HG02763 (cell line): Measurements from ENCODE around the gene SLIT3.
"Not testable (repeated sequence)": the region's sequence is repeated elsewhere in the genome, so short reads cannot be mapped to it uniquely, and the experiment has no call there.

ENCODE experiments used
- ATAC-seq: cut with Tn5 transposase; IDR thresholded peaks from one replicate; pipeline ENCODE4 v1.9.1; 2021; ENCODE audit warnings: mild to moderate bottlenecking, moderate library complexity; ENCODE audit not compliant: unreplicated experiment

Gene SLIT3

DNA sequence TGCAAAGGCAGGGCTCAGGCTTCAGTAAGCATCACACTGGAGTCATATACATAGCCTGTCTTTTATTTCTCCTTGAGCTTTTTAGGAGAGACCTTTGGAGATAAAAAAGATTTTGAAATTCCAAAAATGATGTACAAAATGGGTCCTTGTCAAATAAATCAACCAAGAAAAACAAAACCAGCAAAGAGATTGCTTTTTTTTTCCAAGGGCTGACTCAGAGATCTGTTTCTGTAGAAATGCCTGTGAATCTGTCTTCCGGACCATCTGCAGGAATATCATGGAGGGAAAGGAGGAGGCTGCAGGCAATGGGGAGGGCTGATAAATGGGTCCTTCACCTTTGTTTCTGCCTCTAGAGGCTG lies 77.4 kb downstream of the SLIT3 start:
- no peak for ATAC-seq

- ATAC-seq = no peak
Observed at GRCh38 chr5:169222934-169223594, 77.9 kb downstream of the SLIT3 start.

DNA sequence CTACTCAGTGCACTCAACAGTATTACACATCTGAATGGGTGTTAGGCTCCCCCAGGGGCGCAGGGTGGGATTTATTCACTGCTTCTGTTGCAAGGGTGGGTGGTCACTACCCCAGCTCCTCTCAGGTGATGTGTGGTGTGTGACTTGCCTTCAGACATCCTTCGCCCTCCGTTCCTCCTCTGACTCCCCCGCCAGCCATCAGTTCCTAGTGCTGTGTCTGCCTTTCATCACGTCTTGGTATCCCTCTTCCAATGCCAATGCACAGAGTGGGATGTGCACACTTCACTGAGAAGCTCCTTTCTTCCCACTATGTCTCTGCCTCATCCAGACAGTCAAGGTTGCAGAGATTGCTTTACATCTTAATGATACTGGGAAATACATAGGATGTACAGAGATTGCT lies 79.4 kb downstream of the SLIT3 start:
- ATAC-seq = no peak

DNA sequence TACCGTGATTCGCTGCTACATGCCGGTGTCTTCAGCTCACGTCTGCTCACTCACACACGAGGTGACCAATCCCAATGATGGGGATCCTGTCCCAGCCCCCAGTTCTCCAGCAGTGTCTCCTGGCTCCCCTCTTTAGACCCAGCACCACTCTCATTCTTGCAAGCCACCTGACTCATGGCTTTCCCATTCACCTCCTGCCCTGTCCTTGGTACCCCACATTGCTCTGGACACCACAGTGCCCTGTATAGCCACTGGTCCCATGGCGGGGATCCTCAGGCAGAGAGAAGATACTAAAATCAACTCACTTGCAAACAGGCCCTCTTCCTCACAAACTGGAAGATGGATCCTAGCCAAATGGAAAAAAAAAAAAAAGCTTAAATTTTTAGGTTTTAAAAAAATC lies 81.0 kb downstream of the SLIT3 start:
- no peak for ATAC-seq

GRCh38 chr5:169219351-169219750 lies 81.6 kb downstream of the SLIT3 start:
- no peak for ATAC-seq

- ATAC-seq = no peak
Observed at GRCh38 chr5:169218861-169219260, 82.1 kb downstream of the SLIT3 start.

GRCh38 chr5:169218176-169218575 lies 82.8 kb downstream of the SLIT3 start:
- ATAC-seq = no peak

DNA sequence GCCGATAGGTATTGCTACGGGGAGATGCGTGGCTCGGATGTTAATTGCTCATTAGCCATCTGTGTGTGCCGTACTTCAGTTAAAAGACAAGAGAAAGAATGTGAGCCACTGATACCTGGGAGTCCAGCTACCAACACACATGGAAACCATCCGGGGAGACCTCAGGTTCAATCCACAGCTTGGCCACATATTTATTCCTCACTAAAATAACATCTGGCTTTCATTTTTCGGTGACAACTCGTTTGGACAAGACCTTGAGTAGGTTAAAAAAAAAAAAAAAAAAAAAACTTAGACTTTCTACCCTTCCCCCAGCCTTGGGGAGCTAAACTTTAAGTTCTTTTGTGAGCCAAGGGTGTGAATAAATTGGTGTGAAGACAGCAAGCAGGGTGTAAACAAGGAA lies 84.1 kb downstream of the SLIT3 start:
- ATAC-seq = no peak

DNA sequence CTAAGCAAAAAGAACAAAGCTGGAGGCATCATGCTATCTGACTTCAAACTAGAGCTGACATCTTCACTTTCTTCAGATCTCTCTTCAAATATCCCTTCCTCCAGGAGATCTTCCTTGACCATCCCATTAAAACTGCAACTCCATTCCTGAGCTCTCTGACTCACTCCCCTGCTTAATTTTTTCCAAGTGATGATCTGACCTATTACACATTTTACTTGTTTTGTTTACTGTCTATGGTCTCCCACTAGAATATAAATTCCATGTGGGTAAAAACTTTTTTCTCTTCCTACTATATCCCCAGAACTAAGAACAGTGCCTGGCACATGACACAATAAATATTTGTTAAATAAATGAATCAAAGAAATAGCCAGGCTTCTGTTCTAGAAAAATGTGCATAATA lies 87.5 kb downstream of the SLIT3 start:
- ATAC-seq = no peak

DNA sequence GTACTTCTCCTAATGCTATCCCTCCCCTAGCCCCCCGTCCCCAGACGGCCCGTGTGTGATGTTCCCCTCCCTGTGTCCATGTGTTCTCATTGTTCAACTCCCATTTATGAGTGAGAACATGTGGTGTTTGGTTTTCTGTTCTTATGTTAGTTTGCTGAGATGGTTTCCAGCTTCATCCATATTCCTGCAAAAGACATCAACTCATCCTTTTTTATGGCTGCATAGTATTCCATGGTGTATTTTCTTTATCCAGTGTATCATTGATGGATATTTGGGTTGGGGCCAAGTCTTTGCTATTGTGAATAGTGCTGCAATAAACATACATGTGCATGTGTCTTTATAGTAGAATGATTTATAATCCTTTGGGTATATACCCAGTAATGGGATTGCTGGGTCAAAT lies 89.2 kb downstream of the SLIT3 start:
- not testable (repeated sequence) for ATAC-seq

DNA sequence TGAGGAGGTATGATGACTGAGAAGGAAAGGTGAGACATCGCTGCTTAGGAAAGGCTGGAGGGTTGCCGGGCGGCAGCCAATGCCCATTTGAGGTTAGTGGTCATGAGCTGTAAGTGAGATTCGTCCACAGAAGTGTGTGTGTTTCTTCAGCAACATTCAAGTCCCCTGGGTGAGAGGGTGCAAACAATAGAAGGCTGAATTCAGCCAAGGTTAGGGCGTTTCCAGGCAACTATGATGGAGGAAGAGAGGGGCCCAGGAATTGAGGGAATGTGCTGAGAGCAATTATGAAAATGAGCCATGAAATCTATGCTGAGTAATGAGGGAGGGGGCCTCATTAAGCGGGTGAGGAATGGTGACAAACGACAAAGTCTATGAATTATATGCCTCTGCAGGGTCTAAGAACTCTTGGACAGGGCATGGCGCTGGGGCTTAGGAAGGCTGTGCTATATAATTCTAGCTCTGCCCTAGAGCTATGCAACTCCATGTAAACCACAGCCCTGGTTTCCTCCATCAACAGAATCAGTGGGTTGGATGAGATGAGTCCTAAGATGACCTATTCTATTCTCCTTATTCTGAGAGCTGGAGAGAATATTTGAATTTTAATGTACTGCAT lies 96.0 kb downstream of the SLIT3 start:
- ATAC-seq = no peak

DNA sequence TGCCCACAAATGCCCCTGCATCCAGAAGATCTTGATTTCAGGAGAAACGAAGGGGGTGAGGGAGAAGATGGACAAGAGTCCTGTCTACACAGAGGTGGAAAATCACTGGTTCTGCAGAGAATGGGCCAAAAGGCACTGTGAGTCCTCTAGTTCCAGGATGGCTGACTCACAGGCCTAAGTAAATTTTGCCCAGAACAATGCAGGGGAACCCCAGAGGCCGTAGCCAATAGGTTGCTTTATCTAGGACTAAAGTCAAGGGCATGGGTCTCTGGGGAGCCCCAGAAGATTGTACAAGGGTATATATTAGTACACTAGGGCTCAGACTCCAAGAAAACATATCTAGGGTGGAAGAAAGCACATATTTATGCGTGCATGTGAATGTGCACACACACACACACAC lies 98.0 kb downstream of the SLIT3 start:
- ATAC-seq = no peak

DNA sequence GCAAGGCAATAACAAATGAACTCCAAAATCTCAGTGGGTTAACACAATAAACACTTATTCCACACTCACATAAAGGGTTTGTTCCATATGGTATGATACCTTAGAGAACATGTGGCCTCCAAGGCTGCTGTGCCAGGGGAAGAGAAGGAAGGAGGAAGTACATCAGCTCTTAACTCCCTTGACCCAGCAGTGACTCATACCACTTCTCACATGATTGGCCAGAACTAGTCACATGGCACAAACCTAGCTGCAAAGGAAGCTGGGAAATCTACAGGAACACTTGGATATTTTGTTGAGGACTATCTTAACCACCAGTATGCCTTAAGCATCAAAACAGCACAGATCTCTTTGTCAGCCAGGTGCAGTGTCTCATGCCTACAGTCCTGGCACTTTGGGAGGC lies 99.3 kb downstream of the SLIT3 start:
- no peak for ATAC-seq

- no peak for ATAC-seq
Observed at GRCh38 chr5:169200125-169200778, 100.7 kb downstream of the SLIT3 start.

GRCh38 chr5:169197343-169197742 lies 103.6 kb downstream of the SLIT3 start:
- no peak for ATAC-seq

DNA sequence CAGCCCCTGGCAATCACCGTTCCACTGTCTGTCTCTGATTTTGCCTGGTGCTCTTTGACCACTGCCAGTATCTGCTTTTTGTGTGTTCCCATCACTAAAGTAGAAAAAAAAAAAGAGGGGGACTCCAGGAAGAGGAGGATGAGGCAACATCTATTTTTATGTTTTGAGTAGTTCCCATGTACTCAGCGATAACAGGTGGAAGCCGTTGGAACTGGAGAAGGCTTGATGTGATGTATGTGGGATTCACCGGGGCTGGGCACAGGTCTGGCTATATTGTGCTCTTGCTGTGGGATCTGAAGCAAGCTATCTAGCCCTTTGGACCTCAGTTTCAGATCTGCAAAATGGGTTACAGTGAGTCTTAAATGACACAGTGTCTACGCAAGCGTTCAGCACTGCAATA lies 104.9 kb downstream of the SLIT3 start:
- ATAC-seq = no peak

- ATAC-seq = no peak
Observed at GRCh38 chr5:169195601-169196000, 105.3 kb downstream of the SLIT3 start.

DNA sequence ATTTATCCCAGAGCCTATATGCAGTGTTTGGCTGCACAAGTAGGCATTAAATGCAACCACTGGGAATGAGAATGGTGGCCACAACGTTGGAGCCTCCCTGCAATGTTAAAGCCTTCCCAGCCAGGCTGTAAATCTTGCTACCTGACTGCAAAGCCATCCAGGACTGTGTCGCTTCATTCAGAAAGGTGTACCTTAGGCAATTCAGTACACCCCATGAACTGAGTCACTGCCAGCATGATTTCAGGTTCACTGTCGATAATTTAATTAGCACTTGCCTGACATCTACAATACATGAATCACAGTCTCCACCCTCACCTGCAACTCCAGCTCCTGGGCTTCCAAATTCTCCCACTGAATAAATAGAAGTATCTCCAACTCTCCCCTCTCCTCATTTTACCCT lies 108.4 kb downstream of the SLIT3 start:
- ATAC-seq = no peak

- no peak for ATAC-seq
Observed at GRCh38 chr5:169190849-169191248, 110.1 kb downstream of the SLIT3 start.

GRCh38 chr5:169185626-169186025 lies 115.3 kb downstream of the SLIT3 start:
- ATAC-seq = no peak

GRCh38 chr5:169183576-169183975 lies 117.4 kb downstream of the SLIT3 start:
- no peak for ATAC-seq

DNA sequence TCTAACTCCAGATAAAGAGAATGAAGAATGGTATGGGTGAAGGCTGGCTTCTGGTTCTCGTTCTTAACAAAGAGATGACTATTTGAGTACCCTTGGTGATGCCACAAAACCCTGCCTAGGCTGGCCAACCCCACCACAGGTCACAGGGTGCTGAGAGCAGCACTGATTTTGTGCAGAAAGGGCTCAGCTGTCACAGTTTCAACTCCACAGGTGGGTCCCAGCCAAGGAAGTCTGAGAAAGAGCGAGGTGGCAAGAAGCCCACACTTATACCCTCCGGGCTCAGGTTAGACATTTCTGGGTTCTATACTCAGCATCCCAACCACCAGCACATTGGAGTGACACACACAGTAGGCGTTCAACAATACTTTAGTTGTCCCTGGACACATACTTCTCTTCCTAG lies 118.1 kb downstream of the SLIT3 start:
- ATAC-seq = no peak

DNA sequence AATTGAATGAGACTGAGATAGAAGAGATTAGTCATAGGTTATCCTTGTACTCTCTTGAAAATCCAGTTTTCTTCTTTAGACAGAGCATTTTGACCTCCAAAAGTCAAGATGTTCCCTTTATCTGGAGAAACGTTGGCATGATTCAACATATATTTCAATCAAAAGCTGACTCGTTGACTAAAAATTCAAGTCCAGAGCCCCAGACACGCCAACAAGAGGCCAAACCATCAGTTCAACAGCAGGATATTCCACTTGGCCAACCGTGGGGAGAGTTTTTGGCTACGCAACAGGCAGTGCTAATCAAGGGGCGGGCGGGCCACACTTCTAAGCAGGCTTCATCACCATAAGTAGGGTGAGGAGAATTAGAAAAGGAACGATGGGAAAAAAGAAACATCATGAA lies 119.1 kb downstream of the SLIT3 start:
- no peak for ATAC-seq
